ENCODE measurements around the gene TPPP.

GRCh38 chr5:623531-623930 lies 69.6 kb downstream of the TPPP start:
- no peak for TF ChIP-seq CTCF (IDR thresholded peaks at IDR 0.05)
- no peak for TF ChIP-seq EZH2 (IDR thresholded peaks at IDR 0.05; ENCODE audit: borderline replicate concordance, insufficient read depth, low read depth, low read length, poor library complexity, severe bottlenecking)

Data from B cell (primary cell).